ENCODE results near the gene SLC24A3.

The SLC24A3 gene

DNA sequence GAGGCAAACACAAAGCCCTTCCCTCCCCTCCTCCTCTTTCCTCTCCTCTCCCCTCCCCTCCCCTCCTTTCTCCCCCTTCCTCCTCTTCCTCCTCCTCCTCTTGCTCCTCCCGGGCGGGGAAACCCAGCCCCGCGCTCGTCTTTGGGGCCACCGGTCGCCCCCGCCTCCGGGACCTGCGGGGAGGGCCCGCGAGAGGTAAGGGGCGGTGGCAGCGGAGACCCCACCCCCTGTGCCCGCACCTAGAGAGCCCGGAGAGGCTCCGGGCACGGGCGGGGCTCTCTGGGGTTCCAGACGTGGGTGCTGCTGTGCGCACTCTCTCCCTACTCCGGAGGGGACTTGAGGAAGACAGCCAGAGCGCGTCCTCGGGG is 545.7 kb downstream of the SLC24A3 start, which contains the start of gene RIN2:
TSS of gene RIN2 (plus strand) at position 126 of the 368 bp plus-strand sequence. CDS start 131,344 bp downstream, outside the sequence.
- Histone ChIP-seq H3K4me2 (ENCODE audit: low read length) (no peak within 1 kb of the TSS), H3K9ac (ENCODE audit: low read length) (no peak within 1 kb of the TSS), H3K4me1 (ENCODE audit: low read length) (no peaks in the 10 kb centered on the region), H2AFZ (ENCODE audit: low read depth, low read length) (no peak within 1 kb of the TSS), H3K9me3 (ENCODE audit: insufficient read depth, low read length) (no peaks in the 10 kb centered on the region), H3K4me3 (ENCODE audit: low read length) (no peak within 1 kb of the TSS), H3K27me3 (ENCODE audit: low read depth, low read length) (peaks cover 11% of the 10 kb centered on the region), H3K36me3 (replicated peaks; ENCODE audit: low read depth, low read length) (no peaks in the 10 kb centered on the region), H4K20me1 (ENCODE audit: insufficient read depth, low read length) (no peaks in the 10 kb centered on the region), H3K27ac (ENCODE audit: low read length) (no peak within 1 kb of the TSS), H3K79me2 (ENCODE audit: low read length) (no peaks in the 10 kb centered on the region)
- TF ChIP-seq CTCF (IDR thresholded peaks at IDR 0.05; ENCODE audit: low read depth, low read length): no peak
- TF ChIP-seq EZH2phosphoT487 (IDR thresholded peaks at IDR 0.05; ENCODE audit: low read depth): no peak

DNA sequence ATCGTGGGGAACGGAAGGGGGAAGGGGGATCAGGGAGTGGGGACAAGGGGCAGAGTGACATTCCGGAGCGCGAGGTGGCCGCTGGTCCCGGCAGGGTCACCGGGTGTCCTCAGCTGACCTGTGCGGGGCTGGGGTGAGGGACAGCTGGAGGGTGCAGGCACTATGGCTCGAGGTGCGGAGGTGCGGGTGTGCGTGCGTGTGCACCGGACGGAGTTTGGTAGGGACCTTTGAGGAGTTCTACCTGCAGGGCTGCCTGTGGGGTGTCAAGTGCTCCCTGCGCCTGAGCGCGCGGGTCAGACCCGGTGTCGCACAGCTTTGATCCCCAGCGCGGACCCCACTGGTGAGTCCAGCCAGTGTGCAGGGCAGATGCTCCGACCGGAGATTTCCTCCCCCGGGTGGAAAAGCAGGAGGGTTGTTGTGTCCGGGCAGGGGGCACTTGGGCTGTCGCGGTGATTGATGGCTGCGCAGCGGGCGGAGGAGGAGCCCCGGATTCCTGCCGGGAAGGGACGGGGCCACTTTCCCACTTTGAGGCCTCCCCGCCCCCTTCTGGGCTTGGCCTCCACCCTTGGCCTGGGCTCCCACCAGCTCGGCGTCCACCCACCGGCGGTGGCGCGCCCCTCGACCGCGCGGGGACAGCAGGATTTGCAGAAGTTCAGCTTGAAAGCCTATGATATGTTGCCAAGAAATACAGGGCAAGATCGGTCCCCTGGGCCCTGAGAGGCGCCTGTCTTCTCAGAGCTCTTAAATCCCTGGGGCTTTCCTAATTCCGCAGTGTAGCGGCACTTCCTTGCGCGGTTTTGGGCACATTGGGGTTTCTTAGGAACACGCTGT is 546.3 kb downstream of the SLC24A3 start:
- Histone ChIP-seq H3K9ac (ENCODE audit: low read length) (no peak overlapping the region), H3K4me3 (ENCODE audit: low read length) (no peak overlapping the region), H2AFZ (ENCODE audit: low read depth, low read length) (no peak overlapping the region)

DNA sequence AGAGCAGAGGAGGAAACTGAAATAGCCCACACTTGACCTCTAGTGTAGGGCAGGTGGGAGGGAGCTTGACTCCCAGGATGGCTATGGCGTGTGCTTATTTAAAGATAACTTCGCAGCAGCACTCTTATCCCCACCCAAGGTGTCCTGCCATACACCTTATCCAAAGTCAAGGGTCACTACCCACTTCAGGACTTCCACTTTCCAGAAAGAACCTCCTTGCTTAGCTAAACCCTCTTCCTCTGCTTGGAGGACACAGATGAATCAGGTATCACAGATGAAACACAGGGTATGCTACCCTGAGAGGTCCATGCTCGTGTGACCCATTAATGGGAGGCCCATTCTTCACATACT is 547.9 kb downstream of the SLC24A3 start:
- Histone ChIP-seq H3K9ac (ENCODE audit: low read length) (no peak overlapping the region), H3K4me3 (ENCODE audit: low read length) (no peak overlapping the region), H3K9me3 (ENCODE audit: insufficient read depth, low read length) (no peaks in the 10 kb centered on the region), H3K36me3 (replicated peaks; ENCODE audit: low read depth, low read length) (no peaks in the 10 kb centered on the region), H3K27me3 (ENCODE audit: low read depth, low read length) (peaks cover 21% of the 10 kb centered on the region), H4K20me1 (ENCODE audit: insufficient read depth, low read length) (no peaks in the 10 kb centered on the region), H2AFZ (ENCODE audit: low read depth, low read length) (no peak overlapping the region), H3K4me1 (ENCODE audit: low read length) (no peaks in the 10 kb centered on the region), H3K4me2 (ENCODE audit: low read length) (no peak overlapping the region), H3K27ac (ENCODE audit: low read length) (no peak overlapping the region), H3K79me2 (ENCODE audit: low read length) (no peaks in the 10 kb centered on the region)
- TF ChIP-seq CTCF (IDR thresholded peaks at IDR 0.05; ENCODE audit: low read depth, low read length) (no peak), EZH2phosphoT487 (IDR thresholded peaks at IDR 0.05; ENCODE audit: low read depth) (no peak)

More for the DNA sequence above, 546.3 kb downstream of the SLC24A3 start:
- Histone ChIP-seq H3K27me3 (ENCODE audit: low read depth, low read length) (peaks cover 11% of the 10 kb centered on the region), H3K4me2 (ENCODE audit: low read length) (no peak overlapping the region), H3K79me2 (ENCODE audit: low read length) (no peaks in the 10 kb centered on the region), H4K20me1 (ENCODE audit: insufficient read depth, low read length) (no peaks in the 10 kb centered on the region), H3K9me3 (ENCODE audit: insufficient read depth, low read length) (no peaks in the 10 kb centered on the region), H3K27ac (ENCODE audit: low read length) (no peak overlapping the region), H3K4me1 (ENCODE audit: low read length) (no peaks in the 10 kb centered on the region), H3K36me3 (replicated peaks; ENCODE audit: low read depth, low read length) (no peaks in the 10 kb centered on the region)
- TF ChIP-seq CTCF (IDR thresholded peaks at IDR 0.05; ENCODE audit: low read depth, low read length) (no peak), EZH2phosphoT487 (IDR thresholded peaks at IDR 0.05; ENCODE audit: low read depth) (no peak)

DNA sequence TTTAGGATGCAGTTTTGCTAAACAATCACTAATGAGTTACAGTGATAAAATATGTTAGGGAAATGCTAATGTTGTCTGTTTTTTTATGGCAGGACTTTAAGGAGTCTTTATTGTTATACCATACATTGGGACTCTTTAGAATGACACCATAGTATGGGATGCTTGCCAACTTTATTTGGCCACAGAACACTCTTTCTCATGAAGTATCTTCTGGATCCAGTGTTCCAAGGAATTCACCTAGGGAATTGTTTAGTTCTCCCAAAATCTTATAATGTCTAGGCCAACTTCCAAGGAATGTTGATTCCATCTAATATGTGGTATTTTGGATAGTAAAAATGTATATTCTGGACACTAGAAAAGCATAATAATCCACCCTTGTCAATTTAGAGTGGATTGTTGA is 548.9 kb downstream of the SLC24A3 start:
- Histone ChIP-seq H3K27me3 (ENCODE audit: low read depth, low read length) (peaks cover 29% of the 10 kb centered on the region), H3K9ac (ENCODE audit: low read length) (no peak overlapping the region), H4K20me1 (ENCODE audit: insufficient read depth, low read length) (no peaks in the 10 kb centered on the region), H3K4me1 (ENCODE audit: low read length) (no peaks in the 10 kb centered on the region), H2AFZ (ENCODE audit: low read depth, low read length) (no peak overlapping the region), H3K36me3 (replicated peaks; ENCODE audit: low read depth, low read length) (no peaks in the 10 kb centered on the region), H3K4me3 (ENCODE audit: low read length) (no peak overlapping the region), H3K79me2 (ENCODE audit: low read length) (no peaks in the 10 kb centered on the region), H3K4me2 (ENCODE audit: low read length) (no peak overlapping the region), H3K9me3 (ENCODE audit: insufficient read depth, low read length) (no peaks in the 10 kb centered on the region), H3K27ac (ENCODE audit: low read length) (no peak overlapping the region)
- TF ChIP-seq EZH2phosphoT487 (IDR thresholded peaks at IDR 0.05; ENCODE audit: low read depth) (no peak), CTCF (IDR thresholded peaks at IDR 0.05; ENCODE audit: low read depth, low read length) (no peak)
